ENCODE results near the gene RAB40C. TPM values are rescaled to one million over a fixed set of nuclear protein-coding genes. Genes with fewer than 3 reads are reported as not detected.

RAB40C gene
- total and polyA plus RNA-seq, 2 experiments from 2014 or later: 30.2 to 32.7 TPM

DNA sequence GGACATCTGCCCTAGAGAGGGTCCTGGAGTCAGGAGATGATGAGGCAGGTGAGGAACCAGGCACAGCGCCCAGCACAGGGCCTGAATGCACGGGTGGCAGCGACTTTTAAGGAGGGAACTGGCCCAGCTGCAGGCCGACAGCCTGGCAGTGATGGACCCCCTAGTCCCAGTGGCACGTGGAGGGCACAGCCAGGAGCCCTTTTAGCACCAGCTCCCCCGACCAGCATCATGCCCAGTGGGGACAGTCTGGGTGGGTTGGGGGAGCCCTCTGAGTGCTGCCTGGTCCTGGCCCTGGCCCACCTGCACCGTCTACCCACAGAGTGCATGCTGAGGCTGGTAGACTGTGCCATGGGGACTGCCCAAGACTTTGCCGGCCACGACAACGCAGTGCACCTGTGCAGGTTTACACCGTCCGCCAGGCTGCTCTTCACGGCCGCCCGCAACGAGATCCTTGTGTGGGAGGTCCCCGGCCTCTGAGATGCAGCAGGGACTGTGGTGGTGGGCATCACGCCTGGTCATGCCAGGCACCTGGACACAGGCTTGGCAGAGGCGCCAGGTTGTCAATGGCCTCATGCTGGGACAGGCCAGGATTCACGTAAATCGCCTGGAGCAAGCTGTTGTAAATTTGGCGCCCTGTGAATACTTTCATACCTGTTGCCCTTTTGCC is 77.4 kb downstream of the RAB40C start:
- H3K4me2 ChIP-seq: peak overlapping the region; percentile 61
- no peak overlapping the region for H3K4me3 ChIP-seq
- 91% methylated on average over 21 of the region's 22 CpGs for WGBS (ENCODE audit: low lambda C conversion rate, missing lambda C conversion rate)
- peak overlapping the region; percentile 69 for H3K27ac ChIP-seq
- no peaks in the 10 kb centered on the region for H3K27me3 ChIP-seq
- H2AFZ ChIP-seq: peak overlapping the region; percentile 86
- H3K4me1 ChIP-seq (ENCODE audit: insufficient read depth): peaks cover 4% of the 10 kb centered on the region
- TF ChIP-seq, protein P1, sequence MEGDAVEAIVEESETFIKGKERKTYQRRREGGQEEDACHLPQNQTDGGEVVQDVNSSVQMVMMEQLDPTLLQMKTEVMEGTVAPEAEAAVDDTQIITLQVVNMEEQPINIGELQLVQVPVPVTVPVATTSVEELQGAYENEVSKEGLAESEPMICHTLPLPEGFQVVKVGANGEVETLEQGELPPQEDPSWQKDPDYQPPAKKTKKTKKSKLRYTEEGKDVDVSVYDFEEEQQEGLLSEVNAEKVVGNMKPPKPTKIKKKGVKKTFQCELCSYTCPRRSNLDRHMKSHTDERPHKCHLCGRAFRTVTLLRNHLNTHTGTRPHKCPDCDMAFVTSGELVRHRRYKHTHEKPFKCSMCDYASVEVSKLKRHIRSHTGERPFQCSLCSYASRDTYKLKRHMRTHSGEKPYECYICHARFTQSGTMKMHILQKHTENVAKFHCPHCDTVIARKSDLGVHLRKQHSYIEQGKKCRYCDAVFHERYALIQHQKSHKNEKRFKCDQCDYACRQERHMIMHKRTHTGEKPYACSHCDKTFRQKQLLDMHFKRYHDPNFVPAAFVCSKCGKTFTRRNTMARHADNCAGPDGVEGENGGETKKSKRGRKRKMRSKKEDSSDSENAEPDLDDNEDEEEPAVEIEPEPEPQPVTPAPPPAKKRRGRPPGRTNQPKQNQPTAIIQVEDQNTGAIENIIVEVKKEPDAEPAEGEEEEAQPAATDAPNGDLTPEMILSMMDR (IDR thresholded peaks at IDR 0.05; ENCODE audit: poor library complexity): no peak
- no peak for TF ChIP-seq EZH2phosphoT487 (IDR thresholded peaks at IDR 0.05; ENCODE audit: low read depth, severe bottlenecking, unreplicated experiment)
- no peak for TF ChIP-seq EZH2 (IDR thresholded peaks at IDR 0.05; ENCODE audit: borderline replicate concordance)
- no peaks in the 10 kb centered on the region for H3K9me3 ChIP-seq (ENCODE audit: low read depth)
- no peaks in the 10 kb centered on the region for H3K36me3 ChIP-seq (replicated peaks; ENCODE audit: insufficient read depth, low read depth)
- DNase-seq (ENCODE audit: low spot score): no peak
- no peaks in the 10 kb centered on the region for H3K9me2 ChIP-seq (replicated peaks; ENCODE audit: insufficient read depth)
- no peaks in the 10 kb centered on the region for H4K20me1 ChIP-seq (ENCODE audit: insufficient read depth, poor library complexity, severe bottlenecking)
- peaks cover 23% of the 10 kb centered on the region for H3K79me2 ChIP-seq

DNA sequence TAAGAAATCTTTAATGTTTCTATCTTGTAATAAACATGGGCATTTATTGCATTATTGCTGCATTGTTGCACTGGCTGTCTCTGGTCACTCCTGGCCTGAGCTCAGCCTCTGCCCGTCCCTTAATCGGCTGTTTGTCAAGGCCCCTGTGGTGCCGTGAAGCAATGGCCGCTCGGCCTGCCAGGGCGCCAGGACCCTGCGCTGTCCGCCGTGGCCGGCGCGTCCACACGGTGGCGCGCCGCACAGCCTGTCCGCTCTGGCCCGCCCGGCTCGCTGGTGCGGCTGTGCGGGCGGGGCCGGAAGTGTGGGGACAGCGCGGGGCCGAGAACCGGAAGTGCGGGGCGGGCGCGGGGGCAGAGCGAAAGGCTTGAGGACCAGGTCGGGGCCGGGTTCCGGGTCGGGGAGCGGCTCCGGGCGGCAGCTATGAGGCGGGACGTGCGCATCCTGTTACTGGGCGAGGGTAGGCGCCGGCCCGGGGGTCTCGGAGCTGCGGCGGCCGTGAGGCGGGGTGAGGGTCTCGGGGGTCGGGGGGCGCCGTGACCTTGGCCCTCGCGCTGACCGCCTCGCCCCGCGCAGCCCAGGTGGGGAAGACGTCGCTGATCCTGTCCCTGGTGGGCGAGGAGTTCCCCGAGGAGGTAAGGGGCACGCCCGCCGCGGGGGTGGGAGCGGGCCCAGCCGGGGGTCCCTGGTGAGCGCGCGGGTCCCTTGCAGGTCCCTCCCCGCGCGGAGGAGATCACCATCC is 78.1 kb downstream of the RAB40C start, which contains the start of gene RHOT2:
Gene RHOT2, plus strand, starts transcription at position 353 of the 739 bp plus-strand sequence. Its CDS starts 68 bp downstream, at position 421.
- TF ChIP-seq, protein P1 (IDR thresholded peaks at IDR 0.05; ENCODE audit: poor library complexity): peak; percentile 83
- TF ChIP-seq EZH2phosphoT487 (IDR thresholded peaks at IDR 0.05; ENCODE audit: low read depth, severe bottlenecking, unreplicated experiment) (no peak), EZH2 (IDR thresholded peaks at IDR 0.05; ENCODE audit: borderline replicate concordance) (no peak)
- Histone ChIP-seq H3K4me3 (peak within 1 kb of the TSS; percentile 92), H3K4me1 (ENCODE audit: insufficient read depth) (peaks cover 4% of the 10 kb centered on the region), H3K4me2 (peak within 1 kb of the TSS; percentile 96), H3K9me3 (ENCODE audit: low read depth) (no peaks in the 10 kb centered on the region), H3K27ac (peak within 1 kb of the TSS; percentile 74), H2AFZ (peak within 1 kb of the TSS; percentile 86), H3K27me3 (no peaks in the 10 kb centered on the region), H3K9me2 (replicated peaks; ENCODE audit: insufficient read depth) (no peaks in the 10 kb centered on the region), H3K79me2 (peaks cover 23% of the 10 kb centered on the region), H3K36me3 (replicated peaks; ENCODE audit: insufficient read depth, low read depth) (no peaks in the 10 kb centered on the region), H4K20me1 (ENCODE audit: insufficient read depth, poor library complexity, severe bottlenecking) (no peaks in the 10 kb centered on the region)
- WGBS (ENCODE audit: low lambda C conversion rate, missing lambda C conversion rate): under 1% methylated on average over 30 of the region's 78 CpGs
- peak; percentile 97 for DNase-seq (ENCODE audit: low spot score)

DNA sequence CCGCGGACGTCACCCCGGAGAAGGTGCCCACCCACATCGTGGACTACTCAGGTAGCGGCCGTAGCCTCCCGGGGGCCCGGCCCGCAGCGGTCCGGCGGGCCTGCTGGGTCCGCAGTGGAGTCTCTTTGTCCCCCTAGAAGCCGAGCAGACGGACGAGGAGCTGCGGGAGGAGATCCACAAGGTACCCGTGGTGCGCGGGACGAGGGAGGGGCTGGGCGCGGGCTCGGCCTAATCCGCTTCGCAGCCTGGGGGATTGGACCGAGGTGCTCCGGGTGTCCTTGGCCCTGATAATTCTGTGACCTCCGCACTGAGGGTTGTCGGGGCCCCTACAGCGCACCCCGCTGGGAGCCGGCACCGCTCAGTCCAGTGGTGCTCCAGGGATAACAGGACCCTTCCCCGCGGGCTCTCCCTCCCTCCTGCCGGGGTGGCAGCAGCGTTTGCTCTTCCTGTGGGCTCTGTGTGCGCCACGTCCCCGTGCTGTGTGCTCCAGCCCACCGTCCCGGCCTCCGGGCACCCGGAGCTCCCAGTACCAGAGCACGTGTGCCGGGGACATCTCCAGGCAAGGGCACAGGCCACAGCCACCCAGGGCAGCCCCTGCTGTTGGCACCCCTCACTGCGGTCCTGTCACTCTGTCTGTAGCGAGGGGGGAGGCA is 78.8 kb downstream of the RAB40C start:
- H3K4me1 ChIP-seq (ENCODE audit: insufficient read depth): peaks cover 4% of the 10 kb centered on the region
- no peak for DNase-seq (ENCODE audit: low spot score)
- 17% methylated on average over 42 of the region's 50 CpGs for WGBS (ENCODE audit: low lambda C conversion rate, missing lambda C conversion rate)
- peak overlapping the region; percentile 96 for H3K4me2 ChIP-seq
- no peak for TF ChIP-seq EZH2 (IDR thresholded peaks at IDR 0.05; ENCODE audit: borderline replicate concordance)
- TF ChIP-seq, protein P1 (IDR thresholded peaks at IDR 0.05; ENCODE audit: poor library complexity): no peak
- no peak for TF ChIP-seq EZH2phosphoT487 (IDR thresholded peaks at IDR 0.05; ENCODE audit: low read depth, severe bottlenecking, unreplicated experiment)
- H2AFZ ChIP-seq: peak overlapping the region; percentile 84
- peak overlapping the region; percentile 74 for H3K27ac ChIP-seq
- no peaks in the 10 kb centered on the region for H3K36me3 ChIP-seq (replicated peaks; ENCODE audit: insufficient read depth, low read depth)
- no peaks in the 10 kb centered on the region for H3K9me3 ChIP-seq (ENCODE audit: low read depth)
- H3K79me2 ChIP-seq: peaks cover 23% of the 10 kb centered on the region
- no peaks in the 10 kb centered on the region for H4K20me1 ChIP-seq (ENCODE audit: insufficient read depth, poor library complexity, severe bottlenecking)
- H3K27me3 ChIP-seq: no peaks in the 10 kb centered on the region
- no peaks in the 10 kb centered on the region for H3K9me2 ChIP-seq (replicated peaks; ENCODE audit: insufficient read depth)
- H3K4me3 ChIP-seq: peak overlapping the region; percentile 92

Measured in hepatocyte (in vitro differentiated cells).